Breast epithelium (tissue), 3 donors: ENCODE results near the gene ATG7.

ENCODE experiments used
- CTCF ChIP-seq, 3 donors: fragments of 450-650 bp; IDR thresholded peaks; one replicate each; pipeline ENCODE4 v1.5.1; 2016 to 2017; ENCODE audit warnings: antibody characterized with exemption in 3 of 3, mild to moderate bottlenecking in 3 of 3, moderate library complexity in 3 of 3
- POLR2A ChIP-seq: fragments of 450-650 bp; IDR thresholded peaks from one replicate; pipeline ENCODE4 v1.6.1; 2016; ENCODE audit warnings: antibody characterized with exemption, mild to moderate bottlenecking, moderate library complexity
- POLR2AphosphoS5 ChIP-seq, 3 donors: sonication (generic); formaldehyde crosslinking; IDR thresholded peaks; one replicate each; pipeline ENCODE4 v1.6.1; 2017; ENCODE audit warnings: antibody characterized with exemption in 3 of 3

DNA sequence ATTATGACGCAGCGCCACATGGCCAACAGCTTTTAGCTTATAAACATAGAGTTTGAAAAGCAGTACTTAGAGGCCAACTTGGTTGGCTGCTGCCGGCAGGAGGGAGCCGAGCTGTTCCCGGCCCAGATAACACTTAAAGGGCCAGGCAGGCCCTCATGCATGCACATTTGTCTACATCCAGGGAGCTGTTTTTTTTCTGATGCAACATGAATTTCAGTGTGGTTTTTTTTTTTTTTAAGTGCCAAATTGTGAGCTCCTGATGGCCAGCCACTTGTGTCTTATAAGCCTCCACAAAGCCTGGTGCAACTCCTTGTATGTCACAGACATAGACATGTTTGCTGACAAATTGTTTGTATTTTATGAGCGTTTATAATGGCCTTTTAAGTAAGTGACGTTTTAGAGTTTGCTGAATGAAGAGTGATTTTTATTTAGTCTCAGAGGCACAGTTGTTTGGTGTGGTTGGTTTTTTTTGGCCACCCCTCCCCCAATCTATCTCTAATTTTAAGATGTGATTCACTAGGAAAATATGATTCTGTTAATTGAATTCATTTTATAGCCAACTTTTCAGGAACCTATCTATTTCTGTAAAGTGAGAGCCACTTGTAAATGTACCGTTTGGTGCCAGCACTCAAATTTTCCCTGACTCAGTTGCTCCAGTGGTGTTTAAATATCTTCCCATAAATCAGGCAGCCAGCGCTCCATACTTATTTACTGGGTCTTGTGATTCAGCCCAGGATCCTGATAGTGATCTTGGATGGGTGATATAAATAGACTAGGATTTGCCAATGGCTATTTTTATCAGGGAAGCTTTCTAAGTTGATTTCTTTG lies 237.2 kb downstream of the ATG7 start:
- no peak for TF ChIP-seq CTCF (IDR thresholded peaks at IDR 0.05)
- no peak for TF ChIP-seq POLR2A
- no peak for TF ChIP-seq POLR2AphosphoS5 (IDR thresholded peaks at IDR 0.05)
